HG03521 (cell line): ENCODE measurements around the gene IL19.

Experiments
- ATAC-seq: cut with Tn5 transposase; IDR thresholded peaks from one replicate; pipeline ENCODE4 v1.9.1; 2021; ENCODE audit warnings: mild to moderate bottlenecking, moderate library complexity; ENCODE audit not compliant: unreplicated experiment

Gene IL19

GRCh38 chr1:206797534-206798383 lies 27.2 kb downstream of the IL19 start:
- ATAC-seq, result no peak

- ATAC-seq, result no peak
Measured at GRCh38 chr1:206798384-206798996, 27.9 kb downstream of the IL19 start.

GRCh38 chr1:206799311-206799710 lies 28.7 kb downstream of the IL19 start:
- ATAC-seq, result no peak

- no peak for ATAC-seq
Measured at GRCh38 chr1:206800411-206800810, 29.8 kb downstream of the IL19 start.

GRCh38 chr1:206800891-206801290 lies 30.3 kb downstream of the IL19 start:
- no peak for ATAC-seq

GRCh38 chr1:206801467-206801866 lies 30.9 kb downstream of the IL19 start:
- ATAC-seq, result no peak

GRCh38 chr1:206802401-206802800 lies 31.8 kb downstream of the IL19 start:
- ATAC-seq, result no peak

GRCh38 chr1:206803221-206803730 lies 32.7 kb downstream of the IL19 start:
- peak; percentile 97 for ATAC-seq

GRCh38 chr1:206804156-206804737 lies 33.7 kb downstream of the IL19 start:
- ATAC-seq, result no peak

GRCh38 chr1:206805357-206805756 lies 34.8 kb downstream of the IL19 start:
- no peak for ATAC-seq

GRCh38 chr1:206808615-206809014 lies 38.0 kb downstream of the IL19 start:
- peak; percentile 68 for ATAC-seq

- no peak for ATAC-seq
Measured at GRCh38 chr1:206809504-206810084, 39.0 kb downstream of the IL19 start.

GRCh38 chr1:206812471-206812870 lies 41.9 kb downstream of the IL19 start:
- ATAC-seq, result no peak

GRCh38 chr1:206814716-206815341 lies 44.3 kb downstream of the IL19 start:
- no peak for ATAC-seq

GRCh38 chr1:206816390-206817287 lies 46.1 kb downstream of the IL19 start:
- ATAC-seq, result peak; percentile 68

- ATAC-seq, result no peak
Measured at GRCh38 chr1:206821493-206821892, 50.9 kb downstream of the IL19 start.

- no peak for ATAC-seq
Measured at GRCh38 chr1:206823727-206824126, 53.2 kb downstream of the IL19 start.

GRCh38 chr1:206824331-206824730 lies 53.8 kb downstream of the IL19 start:
- ATAC-seq, result no peak

GRCh38 chr1:206826394-206826793 lies 55.8 kb downstream of the IL19 start:
- ATAC-seq, result no peak

GRCh38 chr1:206828061-206828460 lies 57.5 kb downstream of the IL19 start:
- ATAC-seq, result no peak
